Right lung (tissue), 5 donors: ENCODE results near the gene ZNF490. TPM values are rescaled to one million over a fixed set of nuclear protein-coding genes. Genes with fewer than 3 reads are reported as not detected.

Experiments
- DNase-seq, 2 donors: peaks; one replicate each; pipeline ENCODE4 v3.0.0-alpha.2; 2013
- polyA plus RNA-seq, 5 donors: library from polyadenylated mRNA; unstranded; fragments of 120-200 nt; gene quantifications; one replicate each; pipeline versions ENCODE4 v1.2.1 to v1.2.3, GENCODE V29; 2013; ENCODE audit warnings: inconsistent platforms in 1 of 5, low replicate concordance in 1 of 5; ENCODE audit not compliant: insufficient read length in 5 of 5, insufficient read depth in 1 of 5

ZNF490 gene
- polyA plus RNA-seq, 5 donors: 3.2 to 6.8 (median 5.0) TPM

DNA sequence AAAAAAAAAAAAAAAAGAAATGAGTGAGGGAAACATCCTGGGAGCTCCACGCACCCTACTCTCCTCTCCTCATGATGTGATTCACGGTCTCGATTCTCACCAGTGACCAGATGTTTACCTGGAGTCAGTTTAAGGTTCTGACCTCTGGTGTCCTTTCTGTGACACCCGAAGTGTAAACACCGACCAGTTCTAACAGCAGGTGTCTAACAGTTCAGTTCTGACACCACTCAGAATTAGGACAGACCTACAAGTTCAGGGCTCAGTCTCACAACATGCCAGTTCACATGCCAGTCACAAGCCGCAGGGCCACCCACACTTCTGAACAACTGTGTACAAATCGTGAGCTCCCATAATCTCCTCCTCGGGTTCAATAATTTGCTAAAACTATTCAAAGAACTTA, 65.3 kb downstream of the ZNF490 start:
- DNase-seq: no peak

DNA sequence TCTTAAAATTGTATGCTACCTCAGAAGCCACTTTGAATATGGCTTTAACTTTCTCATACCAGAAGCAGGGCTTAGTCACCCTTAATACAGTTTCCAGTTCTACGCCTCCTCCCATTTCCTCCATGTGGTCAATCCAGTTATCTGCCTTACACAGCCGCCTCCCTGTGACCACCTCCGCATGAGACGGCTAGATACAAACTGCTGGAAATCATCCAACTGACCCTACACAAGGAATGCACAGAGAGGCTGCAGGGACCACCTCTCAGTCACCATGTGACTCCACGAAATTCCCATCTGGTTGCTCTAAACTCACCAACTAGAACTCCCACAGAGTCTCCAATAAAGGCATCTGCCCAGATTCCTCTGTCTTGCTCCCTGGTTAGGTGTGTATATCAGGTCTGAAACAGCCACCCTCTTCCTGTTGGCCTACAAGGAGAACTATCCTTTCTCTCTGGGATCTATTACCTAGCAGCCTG, 66.2 kb downstream of the ZNF490 start:
- DNase-seq: no peak

- no peak for DNase-seq
Measured at GRCh38 chr19:12543855-12544254, 66.8 kb downstream of the ZNF490 start.

Other genes starting within 250 kb of the ZNF490 start
- 1 to 10 TPM; 4.0 to 7.1 (median 6.2) TPM for gene ZNF442, start 245.1 kb downstream of the ZNF490 start, polyA plus RNA-seq
- gene ZNF799, start 209.5 kb downstream of the ZNF490 start, polyA plus RNA-seq: 10 to 100 TPM; 10.4 to 14.4 (median 12.4) TPM
- 10 to 100 TPM; 14.8 to 23.1 (median 18.2) TPM for gene ZNF443, start 169.8 kb downstream of the ZNF490 start, polyA plus RNA-seq
- gene ZNF709, start 126.0 kb downstream of the ZNF490 start, polyA plus RNA-seq: 1 to 10 TPM; 6.3 to 9.9 (median 8.1) TPM
- gene ZNF564, start 59.3 kb downstream of the ZNF490 start, polyA plus RNA-seq: 10 to 100 TPM in 3 of 5 donors, 1 to 10 TPM in 2; 8.4 to 12.1 (median 11.9) TPM
- gene ZNF791, start 107 bp upstream of the ZNF490 start, polyA plus RNA-seq: 10 to 100 TPM; 13.9 to 23.7 (median 21.9) TPM
- 10 to 100 TPM; 27.3 to 42.1 (median 32.8) TPM for gene MAN2B1, start 55.9 kb upstream of the ZNF490 start, polyA plus RNA-seq
- 10 to 100 TPM; 18.4 to 28.6 (median 23.9) TPM for gene WDR83, start 56.0 kb upstream of the ZNF490 start, polyA plus RNA-seq
- gene DHPS, start 71.1 kb upstream of the ZNF490 start, polyA plus RNA-seq: 10 to 100 TPM; 77.1 to 96.0 (median 87.7) TPM
- gene GNG14, start 77.2 kb upstream of the ZNF490 start, polyA plus RNA-seq: under 1 TPM in 2 of 5 donors, not detected in 3; 0.60 to 0.82 TPM
- 10 to 100 TPM in 3 of 5 donors, 1 to 10 TPM in 2; 7.9 to 14.1 (median 10.1) TPM for gene FBXW9, start 85.8 kb upstream of the ZNF490 start, polyA plus RNA-seq
- gene TNPO2, start 113.1 kb upstream of the ZNF490 start, polyA plus RNA-seq: 10 to 100 TPM; 69.3 to 85.1 (median 75.9) TPM
- 100 to 1,000 TPM; 139 to 222 (median 153) TPM for gene TRIR, start 123.9 kb upstream of the ZNF490 start, polyA plus RNA-seq
- 10 to 100 TPM; 52.8 to 70.1 (median 53.8) TPM for gene GET3, start 126.7 kb upstream of the ZNF490 start, polyA plus RNA-seq
- under 1 TPM in 4 of 5 donors, not detected in 1; 0.09 to 0.19 (median 0.15) TPM for gene BEST2, start 141.0 kb upstream of the ZNF490 start, polyA plus RNA-seq
- gene HOOK2, start 164.7 kb upstream of the ZNF490 start, polyA plus RNA-seq: 10 to 100 TPM; 59.2 to 79.9 (median 74.2) TPM
- 100 to 1,000 TPM in 1 of 5 donors, 10 to 100 TPM in 4; 14.8 to 132 (median 48.0) TPM for gene JUNB, start 180.7 kb upstream of the ZNF490 start, polyA plus RNA-seq
- gene PRDX2, start 191.0 kb upstream of the ZNF490 start, polyA plus RNA-seq: 100 to 1,000 TPM; 197 to 304 (median 214) TPM
- gene THSD8, start 191.3 kb upstream of the ZNF490 start, polyA plus RNA-seq: 10 to 100 TPM in 1 of 5 donors, 1 to 10 TPM in 4; 4.2 to 10.2 (median 7.2) TPM
- gene RNASEH2A, start 195.8 kb upstream of the ZNF490 start, polyA plus RNA-seq: 10 to 100 TPM; 29.8 to 42.9 (median 32.9) TPM
- gene RTBDN, start 223.8 kb upstream of the ZNF490 start, polyA plus RNA-seq: under 1 TPM in 4 of 5 donors, not detected in 1; 0.08 to 0.19 (median 0.13) TPM
- gene MAST1, start 227.7 kb upstream of the ZNF490 start, polyA plus RNA-seq: 1 to 10 TPM; 1.6 to 2.1 (median 2.0) TPM